OCI-LY7 (cell line): ENCODE data around the gene CDC37L1. TPM values are rescaled to one million over a fixed set of nuclear protein-coding genes. Genes with fewer than 3 reads are reported as not detected.

Experiments used
- BruUV-seq: library from RNA; stranded (reverse); fragments of 400-500 nt; replicated peaks from 2 replicates; lab custom pipeline; 2021; lab: Mats Ljungman, UMichigan
- CTCF ChIA-PET: fragments of 300-600 bp; sonication (Branson Sonifier 250); formaldehyde crosslinking; loops from one replicate; lab custom pipeline; 2022; ENCODE audit warnings: antibody characterized with exemption; ENCODE audit not compliant: unreplicated experiment; lab: Charles Lee
- POLR2A ChIA-PET: fragments of 300-600 bp; sonication (Branson Sonifier 250); formaldehyde crosslinking; loops from one replicate; lab custom pipeline; 2022; ENCODE audit warnings: antibody characterized with exemption; lab: Charles Lee
- DNase-seq: peaks from one replicate; pipeline ENCODE4 v3.0.0-alpha.2; 2015; ENCODE audit warnings: low spot score
- H2AFZ ChIP-seq: fragments of 200-600 bp; sonication (generic), shearing (Covaris generic); 2 replicates; pipeline ENCODE4 v1.6.1; 2014; ENCODE audit warnings: mild to moderate bottlenecking, antibody characterized with exemption, low read length, moderate library complexity
- H3K27ac ChIP-seq: fragments of 200-600 bp; sonication (generic); 2 replicates; pipeline ENCODE4 v1.5.1; 2014; ENCODE audit warnings: mixed run types, low read depth, mild to moderate bottlenecking, moderate library complexity, low read length, inconsistent platforms; ENCODE audit not compliant: poor library complexity, severe bottlenecking
- H3K36me3 ChIP-seq: fragments of 200-600 bp; sonication (generic); 2 replicates; pipeline ENCODE4 v1.6.1; 2014; ENCODE audit warnings: mild to moderate bottlenecking, antibody characterized with exemption, low read length, moderate library complexity, mixed read lengths; ENCODE audit not compliant: insufficient read depth
- H3K4me1 ChIP-seq: fragments of 200-600 bp; sonication (generic); 2 replicates; pipeline ENCODE4 v1.5.1; 2014; ENCODE audit warnings: mild to moderate bottlenecking, low read length; ENCODE audit not compliant: insufficient read depth, poor library complexity, severe bottlenecking
- H3K4me2 ChIP-seq: fragments of 200-600 bp; sonication (generic); 2 replicates; pipeline ENCODE4 v1.6.1; 2014; ENCODE audit warnings: mild to moderate bottlenecking, low read length
- H3K4me3 ChIP-seq: fragments of 200-600 bp; sonication (generic); 2 replicates; pipeline ENCODE4 v1.5.1; 2014; ENCODE audit warnings: mild to moderate bottlenecking, low read depth, low read length; ENCODE audit not compliant: poor library complexity, severe bottlenecking
- H3K79me2 ChIP-seq: fragments of 200-600 bp; sonication (generic); 2 replicates; pipeline ENCODE4 v1.6.1; 2016; ENCODE audit warnings: low read depth, mild to moderate bottlenecking, low read length, moderate library complexity, mixed read lengths; ENCODE audit not compliant: insufficient read depth
- H3K9me2 ChIP-seq: fragments of 200-600 bp; sonication (generic); 2 replicates; pipeline ENCODE4 v1.6.1; 2016; ENCODE audit warnings: mild to moderate bottlenecking, low read length, mixed read lengths; ENCODE audit not compliant: insufficient read depth
- H3K9me3 ChIP-seq: fragments of 200-600 bp; sonication (generic); 2 replicates; pipeline ENCODE4 v1.6.1; 2014; ENCODE audit warnings: mild to moderate bottlenecking, mixed run types, low read length, mixed read lengths
- H4K20me1 ChIP-seq: fragments of 200-600 bp; sonication (generic); 2 replicates; pipeline ENCODE4 v1.6.1; 2014; ENCODE audit warnings: mild to moderate bottlenecking, antibody characterized with exemption, low read length, moderate library complexity, mixed read lengths; ENCODE audit not compliant: insufficient read depth
- EZH2phosphoT487 ChIP-seq: fragments of 200-600 bp; sonication (generic); IDR thresholded peaks from 2 replicates; pipeline ENCODE4 v1.6.1; 2018; ENCODE audit warnings: low read depth, borderline replicate concordance, mild to moderate bottlenecking, mixed run types, antibody characterized with exemption, low read length, moderate library complexity, mixed read lengths
- intact Hi-C: fragments of 100-400 bp; cut with micrococcal nuclease; formaldehyde crosslinking; loops from one replicate; pipeline ENCODE4 v1.10.0; 2022; ENCODE audit not compliant: unreplicated experiment
- total RNA-seq, 2 experiments: library from RNA; depleted of rRNA in 1 of 2; stranded (reverse); fragments of >200 nt in 1 of 2; shearing (Covaris generic) in 1 of 2; gene quantifications; 2 replicates each; pipeline ENCODE4 v1.2.3, GENCODE V29; 2014 to 2022
- TF ChIP-seq, protein P1 (sequence below): fragments of 200-600 bp; sonication (generic); conservative IDR thresholded peaks from 2 replicates; pipeline ENCODE4 v1.5.1; 2014; ENCODE audit warnings: mild to moderate bottlenecking, antibody characterized with exemption, low read length, moderate library complexity, mixed read lengths

CDC37L1 gene
- total RNA-seq, 2 experiments from 2014 or later: 9.3 to 11.7 TPM

- H3K9me2 ChIP-seq: no peaks in the 10 kb centered on the region
- H3K27ac ChIP-seq: no peak overlapping the region
- BruUV-seq: no TSS peak
- H3K4me2 ChIP-seq: no peak overlapping the region
- intact Hi-C loops: loop anchor here (5.0 kb wide), 1 partner anchor 763 kb away; the partner anchor contains the start of gene PLGRKT
- H3K36me3 ChIP-seq: no peaks in the 10 kb centered on the region
- H2AFZ ChIP-seq: no peak overlapping the region
- H3K4me1 ChIP-seq: peaks cover 8% of the 10 kb centered on the region
- TF ChIP-seq, protein P1, sequence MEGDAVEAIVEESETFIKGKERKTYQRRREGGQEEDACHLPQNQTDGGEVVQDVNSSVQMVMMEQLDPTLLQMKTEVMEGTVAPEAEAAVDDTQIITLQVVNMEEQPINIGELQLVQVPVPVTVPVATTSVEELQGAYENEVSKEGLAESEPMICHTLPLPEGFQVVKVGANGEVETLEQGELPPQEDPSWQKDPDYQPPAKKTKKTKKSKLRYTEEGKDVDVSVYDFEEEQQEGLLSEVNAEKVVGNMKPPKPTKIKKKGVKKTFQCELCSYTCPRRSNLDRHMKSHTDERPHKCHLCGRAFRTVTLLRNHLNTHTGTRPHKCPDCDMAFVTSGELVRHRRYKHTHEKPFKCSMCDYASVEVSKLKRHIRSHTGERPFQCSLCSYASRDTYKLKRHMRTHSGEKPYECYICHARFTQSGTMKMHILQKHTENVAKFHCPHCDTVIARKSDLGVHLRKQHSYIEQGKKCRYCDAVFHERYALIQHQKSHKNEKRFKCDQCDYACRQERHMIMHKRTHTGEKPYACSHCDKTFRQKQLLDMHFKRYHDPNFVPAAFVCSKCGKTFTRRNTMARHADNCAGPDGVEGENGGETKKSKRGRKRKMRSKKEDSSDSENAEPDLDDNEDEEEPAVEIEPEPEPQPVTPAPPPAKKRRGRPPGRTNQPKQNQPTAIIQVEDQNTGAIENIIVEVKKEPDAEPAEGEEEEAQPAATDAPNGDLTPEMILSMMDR: no peak
- TF ChIP-seq EZH2phosphoT487: no peak
- no peak overlapping the region for H3K4me3 ChIP-seq
- H4K20me1 ChIP-seq: no peaks in the 10 kb centered on the region
- DNase-seq: no peak
- no peaks in the 10 kb centered on the region; the same call in 1 of the 2 replicates for H3K79me2 ChIP-seq
- ChIA-PET CTCF (no interaction called here), POLR2A (interaction anchor here (0.7 to 0.8 kb wide), 2 partner anchors 10 kb away, joined by 3 to 4 read pairs; no protein-coding TSS in a partner anchor)
- H3K9me3 ChIP-seq: no peaks in the 10 kb centered on the region
These were observed 4.6 kb upstream of the CDC37L1 start for GRCh38 chr9:4674783-4675182.

DNA sequence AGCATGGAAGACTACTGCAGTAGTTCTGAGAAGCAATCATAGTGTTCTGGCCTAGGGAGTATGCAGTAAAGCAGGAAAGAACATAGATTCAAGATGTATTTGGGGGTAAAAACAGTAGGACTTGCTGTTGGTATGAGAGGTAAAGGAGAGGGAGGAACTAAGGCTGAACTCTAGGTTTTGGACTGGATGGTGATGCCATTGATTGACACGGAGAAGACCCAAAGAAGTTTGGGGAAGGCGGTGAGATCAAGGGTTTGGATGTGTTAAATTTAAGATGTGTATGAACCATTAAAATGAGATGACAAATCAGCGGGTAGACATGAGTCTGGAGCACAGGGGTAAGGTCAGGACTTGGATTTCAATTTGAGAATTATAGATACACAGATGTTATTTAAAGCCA, 2.0 kb upstream of the CDC37L1 start:
- Histone ChIP-seq H3K36me3 (no peaks in the 10 kb centered on the region), H4K20me1 (no peaks in the 10 kb centered on the region), H3K79me2 (peaks cover 23% of the 10 kb centered on the region), H3K9me2 (no peaks in the 10 kb centered on the region), H3K27ac (no peak overlapping the region), H3K4me2 (no peak overlapping the region), H3K9me3 (no peaks in the 10 kb centered on the region), H3K4me1 (peaks cover 20% of the 10 kb centered on the region), H2AFZ (0 out of 2 replicates have a peak overlapping the region, but pooled peaks have one; percentile 14), H3K4me3 (no peak overlapping the region)
- BruUV-seq: no TSS peak
- ChIA-PET POLR2A (interaction anchor here (0.7 to 1.0 kb wide), 2 partner anchors 13 to 30 kb away, joined by 3 read pairs; no protein-coding TSS in a partner anchor), CTCF (no interaction called here)
- no peak for DNase-seq
- TF ChIP-seq, protein P1: no peak
- TF ChIP-seq EZH2phosphoT487: no peak
- intact Hi-C loops: loop anchor here (5.0 kb wide), 1 partner anchor 760 kb away; the partner anchor contains the start of gene PLGRKT

DNA sequence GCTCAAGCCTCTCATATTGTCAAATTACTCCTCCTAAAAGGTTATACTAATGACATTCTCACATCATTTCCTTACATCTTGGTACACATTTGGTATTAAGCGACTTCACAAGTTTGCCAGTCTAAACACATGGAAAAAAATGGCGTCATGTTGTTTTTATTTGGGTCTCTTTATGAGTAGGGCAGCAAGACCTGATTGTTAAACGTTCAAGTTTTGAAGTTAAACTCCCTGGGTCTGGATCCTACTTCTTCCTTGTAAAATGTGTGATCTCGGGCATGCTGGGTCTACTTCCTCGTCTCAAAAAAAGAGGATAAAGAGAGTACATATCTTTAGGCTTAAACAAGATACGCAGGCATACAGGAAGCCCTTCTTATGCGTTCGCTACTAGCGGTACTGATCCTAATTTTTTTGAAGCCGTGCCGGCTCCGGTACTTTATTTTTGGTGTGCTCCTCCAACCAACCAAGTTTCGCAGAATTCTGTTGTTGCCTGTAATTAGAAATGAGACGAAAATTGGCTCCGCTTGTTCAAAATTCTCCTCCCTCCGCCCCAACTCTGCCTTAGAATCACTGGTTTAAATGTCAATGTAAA, 596 bp upstream of the CDC37L1 start:
- H3K4me3 ChIP-seq: peak overlapping the region; percentile 90
- DNase-seq: peak; percentile 47
- CTCF ChIA-PET: no interaction called here
- no peaks in the 10 kb centered on the region for H3K9me3 ChIP-seq
- intact Hi-C loops: loop anchor here (1.0 to 5.0 kb wide), 4 partner anchors 62 to 759 kb away; partner anchors contain the start of genes JAK2, PLGRKT and RCL1
- peaks cover 31% of the 10 kb centered on the region for H3K79me2 ChIP-seq
- no peaks in the 10 kb centered on the region for H3K9me2 ChIP-seq
- H3K36me3 ChIP-seq: peaks cover 5% of the 10 kb centered on the region; the same call in 1 of the 2 replicates
- H3K27ac ChIP-seq: peak overlapping the region; percentile 80
- H3K4me2 ChIP-seq: peak overlapping the region; percentile 69
- H2AFZ ChIP-seq: peak overlapping the region; percentile 85
- POLR2A ChIA-PET: no interaction called here
- TF ChIP-seq, protein P1: no peak
- no peak for TF ChIP-seq EZH2phosphoT487
- H3K4me1 ChIP-seq: peaks cover 20% of the 10 kb centered on the region
- TSS peak; percentile 97 for BruUV-seq
- H4K20me1 ChIP-seq: no peaks in the 10 kb centered on the region
